ENCODE measurements around the gene PLCG2. TPM values are rescaled to one million over a fixed set of nuclear protein-coding genes. Genes with fewer than 3 reads are reported as not detected.
A peak's percentile ranks its signal among the peaks of the same experiment; 100 is the strongest.

Gene PLCG2
- total RNA-seq, 1 experiment from 2014 or later: 14.4 TPM

GRCh38 chr16:81997738-81998137, 218.6 kb downstream of the PLCG2 start:
- H3K9me3 Mint-ChIP-seq (ENCODE audit: unreplicated experiment): no peaks in the 10 kb centered on the region

GRCh38 chr16:82002831-82003230, 223.7 kb downstream of the PLCG2 start:
- intact Hi-C loops (cut with micrococcal nuclease; ENCODE audit: unreplicated experiment): no loop called here
- no peak for TF ChIP-seq CTCF (IDR thresholded peaks at IDR 0.05; ENCODE audit: insufficient read depth in 1 of 2, low read depth in 1 of 2, low read length in 1 of 2, severe bottlenecking in 1 of 2, unreplicated experiment in 1 of 2)
- CTCF ChIA-PET: no interaction called here

More at GRCh38 chr16:81997738-81998137, 218.6 kb downstream of the PLCG2 start:
- CTCF ChIA-PET: interaction anchor here (0.6 to 1.5 kb wide), 8 partner anchors 16 to 458 kb away, joined by 3 to 12 read pairs (median 4); no protein-coding TSS in a partner anchor
- Histone ChIP-seq H3K36me3 (ENCODE audit: control insufficient read depth, insufficient read depth, low read length) (no peaks in the 10 kb centered on the region), H3K4me1 (peaks cover 18% of the 10 kb centered on the region), H3K4me3 (ENCODE audit: low read depth, low read length) (no peak overlapping the region), H3K27me3 (replicated peaks; ENCODE audit: control insufficient read depth, insufficient read depth, low read length) (no peaks in the 10 kb centered on the region), H3K9me3 (no peaks in the 10 kb centered on the region)
- no peak overlapping the region for H3K4me3 Mint-ChIP-seq (ENCODE audit: unreplicated experiment)
- intact Hi-C loops (cut with micrococcal nuclease; ENCODE audit: unreplicated experiment): loop anchor here (1.0 kb wide), 2 partner anchors 56 to 107 kb away; no protein-coding TSS in a partner anchor
- TF ChIP-seq CTCF (IDR thresholded peaks at IDR 0.05; ENCODE audit: insufficient read depth in 1 of 2, low read depth in 1 of 2, low read length in 1 of 2, severe bottlenecking in 1 of 2, unreplicated experiment in 1 of 2): no peak
- POLR2A ChIA-PET: no interaction called here
- no peaks in the 10 kb centered on the region for H3K27me3 Mint-ChIP-seq (ENCODE audit: insufficient read depth, unreplicated experiment)
- peak in 1 of 2 experiments; percentile 35 for DNase-seq
- peak overlapping the region; percentile 19 for H3K27ac Mint-ChIP-seq (ENCODE audit: unreplicated experiment)
- H3K36me3 Mint-ChIP-seq (ENCODE audit: insufficient read depth, unreplicated experiment): no peaks in the 10 kb centered on the region
- no TSS peak for BruUV-seq (replicated peaks)
- peaks cover 17% of the 10 kb centered on the region for H3K4me1 Mint-ChIP-seq (ENCODE audit: low read depth, unreplicated experiment)

GRCh38 chr16:82004601-82005000, 225.5 kb downstream of the PLCG2 start:
- POLR2A ChIA-PET: no interaction called here
- H3K36me3 Mint-ChIP-seq (ENCODE audit: insufficient read depth, unreplicated experiment): no peaks in the 10 kb centered on the region
- H3K4me1 Mint-ChIP-seq (ENCODE audit: low read depth, unreplicated experiment): no peaks in the 10 kb centered on the region
- CTCF ChIA-PET: no interaction called here
- intact Hi-C loops (cut with micrococcal nuclease; ENCODE audit: unreplicated experiment): no loop called here
- H3K4me3 Mint-ChIP-seq (ENCODE audit: unreplicated experiment): no peak overlapping the region
- no peak overlapping the region for H3K27ac Mint-ChIP-seq (ENCODE audit: unreplicated experiment)
- Histone ChIP-seq H3K36me3 (ENCODE audit: control insufficient read depth, insufficient read depth, low read length) (no peaks in the 10 kb centered on the region), H3K9me3 (peaks cover 22% of the 10 kb centered on the region), H3K4me3 (ENCODE audit: low read depth, low read length) (no peak overlapping the region), H3K27me3 (replicated peaks; ENCODE audit: control insufficient read depth, insufficient read depth, low read length) (no peaks in the 10 kb centered on the region), H3K4me1 (no peaks in the 10 kb centered on the region)
- TF ChIP-seq CTCF (IDR thresholded peaks at IDR 0.05; ENCODE audit: insufficient read depth in 1 of 2, low read depth in 1 of 2, low read length in 1 of 2, severe bottlenecking in 1 of 2, unreplicated experiment in 1 of 2): no peak
- no peak for DNase-seq
- BruUV-seq (replicated peaks): no TSS peak
- peaks cover 24% of the 10 kb centered on the region for H3K9me3 Mint-ChIP-seq (ENCODE audit: unreplicated experiment)
- peaks cover 3% of the 10 kb centered on the region for H3K27me3 Mint-ChIP-seq (ENCODE audit: insufficient read depth, unreplicated experiment)

More at GRCh38 chr16:82002831-82003230, 223.7 kb downstream of the PLCG2 start:
- no peak overlapping the region for H3K27ac Mint-ChIP-seq (ENCODE audit: unreplicated experiment)
- Histone ChIP-seq H3K4me3 (ENCODE audit: low read depth, low read length) (no peak overlapping the region), H3K9me3 (peaks cover 4% of the 10 kb centered on the region; the same call in 1 of the 2 replicates), H3K27me3 (replicated peaks; ENCODE audit: control insufficient read depth, insufficient read depth, low read length) (no peaks in the 10 kb centered on the region), H3K36me3 (ENCODE audit: control insufficient read depth, insufficient read depth, low read length) (no peaks in the 10 kb centered on the region), H3K4me1 (peaks cover 5% of the 10 kb centered on the region)
- peaks cover 12% of the 10 kb centered on the region for H3K9me3 Mint-ChIP-seq (ENCODE audit: unreplicated experiment)
- no peaks in the 10 kb centered on the region for H3K36me3 Mint-ChIP-seq (ENCODE audit: insufficient read depth, unreplicated experiment)
- H3K4me1 Mint-ChIP-seq (ENCODE audit: low read depth, unreplicated experiment): peaks cover 3% of the 10 kb centered on the region
- no TSS peak for BruUV-seq (replicated peaks)
- no peak for DNase-seq
- no peak overlapping the region for H3K4me3 Mint-ChIP-seq (ENCODE audit: unreplicated experiment)
- POLR2A ChIA-PET: no interaction called here
- peaks cover 3% of the 10 kb centered on the region for H3K27me3 Mint-ChIP-seq (ENCODE audit: insufficient read depth, unreplicated experiment)

All from Caco-2 (cell line).